Thyroid gland (tissue), 4 donors: ENCODE results near the gene UHRF1.

Source experiments
- CTCF ChIP-seq, 6 experiments: fragments of 200-600 bp in 3 of 6; fragments of 450-650 bp in 3 of 6; sonication (generic) in 3 of 6; IDR thresholded peaks; one replicate each; pipeline ENCODE4 v1.5.1; 2016 to 2019; ENCODE audit warnings: antibody characterized with exemption in 6 of 6, mild to moderate bottlenecking in 2 of 6, inconsistent platforms in 1 of 6, moderate library complexity in 1 of 6
- POLR2A ChIP-seq, 2 donors: fragments of 450-650 bp; IDR thresholded peaks; one replicate each; pipeline ENCODE4 v1.6.1; 2017; ENCODE audit warnings: antibody characterized with exemption in 2 of 2, mild to moderate bottlenecking in 2 of 2, moderate library complexity in 1 of 2

- TF ChIP-seq CTCF (IDR thresholded peaks at IDR 0.05) (no peak), POLR2A (IDR thresholded peaks at IDR 0.05) (no peak)
Observed at GRCh38 chr19:4878491-4878968, 30.8 kb upstream of the UHRF1 start.
